Measurements from ENCODE around the gene PRPF38B. TPM values are rescaled to one million over a fixed set of nuclear protein-coding genes. Genes with fewer than 3 reads are reported as not detected.

PRPF38B gene
- total and polyA plus RNA-seq, 10 donors, result 28.7 to 84.8 (median 55.8) TPM

- Histone ChIP-seq H3K36me3 (peaks cover 0 to 27% (median 9%) of the 10 kb centered on the region in 6 donors), H3K27me3 (replicated peaks in 1 of 7) (no peaks in the 10 kb centered on the region), H3K9me3 (no peaks in the 10 kb centered on the region), H3K4me3 (peak overlapping the region in 6 of 8 donors; percentile 69 to 88 (median 79)), H3K4me1 (peaks cover 6 to 64% (median 37%) of the 10 kb centered on the region in 6 donors), H3K27ac (peak overlapping the region in 7 of 8 donors; percentile 94 to 100 (median 97))
- no peak for DNase-seq
- no peak for TF ChIP-seq CTCF (IDR thresholded peaks at IDR 0.05 in 8 of 11, conservative IDR thresholded peaks at IDR 0.05 in 3 of 11)
- no peak for TF ChIP-seq POLR2AphosphoS5 (IDR thresholded peaks at IDR 0.05)
- no peak for TF ChIP-seq POLR2A (IDR thresholded peaks at IDR 0.05)
- intact Hi-C loops (cut with DNase I; ENCODE audit: low total_unique reads), result loop anchor here (10.0 kb wide), 1 partner anchor 53 kb away; the partner anchor contains the start of gene PRPF38B
- WGBS, 5 donors, result 49 to 71% (median 67%) methylated on average over 3 of the region's 3 CpGs
Measured at GRCh38 chr1:108747898-108748297, 55.8 kb downstream of the PRPF38B start.

GRCh38 chr1:108749081-108749480, 57.0 kb downstream of the PRPF38B start:
- intact Hi-C loops (cut with DNase I; ENCODE audit: low total_unique reads), result loop anchor here (10.0 kb wide), 1 partner anchor 54 kb away; the partner anchor contains the start of gene PRPF38B
- H3K36me3 ChIP-seq, result peaks cover 1 to 39% (median 10%) of the 10 kb centered on the region in 6 donors
- no peak overlapping the region for H3K4me3 ChIP-seq
- H3K27me3 ChIP-seq (replicated peaks in 1 of 7), result no peaks in the 10 kb centered on the region
- peaks cover 6 to 66% (median 37%) of the 10 kb centered on the region in 6 donors for H3K4me1 ChIP-seq
- H3K9me3 ChIP-seq, result no peaks in the 10 kb centered on the region
- TF ChIP-seq POLR2AphosphoS5 (IDR thresholded peaks at IDR 0.05), result no peak
- DNase-seq, result no peak
- no peak overlapping the region for H3K27ac ChIP-seq
- 84 to 90% (median 86%) methylated on average over 4 of the region's 4 CpGs for WGBS, 5 donors

GRCh38 chr1:108750476-108751181, 58.5 kb downstream of the PRPF38B start:
- peaks cover 6 to 66% (median 37%) of the 10 kb centered on the region in 6 donors for H3K4me1 ChIP-seq
- WGBS, 5 donors, result 90 to 100% (median 97%) methylated on average over 1 of the region's 1 CpG
- H3K27me3 ChIP-seq (replicated peaks in 1 of 7), result no peaks in the 10 kb centered on the region
- intact Hi-C loops (cut with DNase I; ENCODE audit: low total_unique reads), result no loop called here
- TF ChIP-seq POLR2AphosphoS5 (IDR thresholded peaks at IDR 0.05) (no peak), CTCF (IDR thresholded peaks at IDR 0.05 in 8 of 11, conservative IDR thresholded peaks at IDR 0.05 in 3 of 11) (no peak), POLR2A (IDR thresholded peaks at IDR 0.05) (no peak)
- H3K9me3 ChIP-seq, result no peaks in the 10 kb centered on the region
- H3K27ac ChIP-seq, result no peak overlapping the region
- H3K36me3 ChIP-seq, result peaks cover 4 to 53% (median 22%) of the 10 kb centered on the region in 6 donors
- DNase-seq, result no peak
- H3K4me3 ChIP-seq, result no peak overlapping the region

Other genes starting within 250 kb of the PRPF38B start
- not detected for gene NBPF6, start 242.0 kb upstream of the PRPF38B start, total RNA-seq
- under 1 TPM in 1 of 3 donors, not detected in 2; 0.08 TPM for gene NBPF6, start 242.0 kb upstream of the PRPF38B start, polyA plus RNA-seq
- gene EEIG2, start 132.2 kb upstream of the PRPF38B start, total RNA-seq, result 10 to 100 TPM; 17.1 to 21.1 (median 17.8) TPM
- gene EEIG2, start 132.2 kb upstream of the PRPF38B start, polyA plus RNA-seq, result 1 to 10 TPM; 3.3 to 5.4 (median 4.5) TPM
- 10 to 100 TPM in 6 of 7 donors, 1 to 10 TPM in 1; 7.3 to 16.5 (median 11.5) TPM for gene HENMT1, start 31.2 kb upstream of the PRPF38B start, total RNA-seq
- 10 to 100 TPM in 2 of 3 donors, 1 to 10 TPM in 1; 9.2 to 11.2 (median 10.9) TPM for gene HENMT1, start 31.2 kb upstream of the PRPF38B start, polyA plus RNA-seq
- under 1 TPM in 3 of 7 donors, not detected in 4; 0.32 to 0.98 (median 0.43) TPM for gene FNDC7, start 20.6 kb downstream of the PRPF38B start, total RNA-seq
- gene FNDC7, start 20.6 kb downstream of the PRPF38B start, polyA plus RNA-seq, result under 1 TPM in 1 of 3 donors, not detected in 2; 0.04 TPM
- 100 to 1,000 TPM in 2 of 7 donors, 10 to 100 TPM in 5; 58.6 to 157 (median 73.3) TPM for gene STXBP3, start 54.4 kb downstream of the PRPF38B start, total RNA-seq
- 10 to 100 TPM; 29.5 to 36.0 (median 35.4) TPM for gene STXBP3, start 54.4 kb downstream of the PRPF38B start, polyA plus RNA-seq
- gene AKNAD1, start 164.8 kb downstream of the PRPF38B start, total RNA-seq, result not detected
- under 1 TPM in 2 of 3 donors, not detected in 1; 0.03 to 0.11 TPM for gene AKNAD1, start 164.8 kb downstream of the PRPF38B start, polyA plus RNA-seq
- gene GPSM2, start 184.7 kb downstream of the PRPF38B start, total RNA-seq, result 1 to 10 TPM; 1.6 to 7.7 (median 4.0) TPM
- gene GPSM2, start 184.7 kb downstream of the PRPF38B start, polyA plus RNA-seq, result 1 to 10 TPM in 1 of 3 donors, under 1 TPM in 2; 0.67 to 1.7 (median 0.93) TPM